Ascending aorta (tissue), 2 donors: Measurements from ENCODE around the gene OR8J1. TPM values are rescaled to one million over a fixed set of nuclear protein-coding genes. Genes with fewer than 3 reads are reported as not detected.
"Not testable (repeated sequence)": the region's sequence is repeated elsewhere in the genome, so short reads cannot be mapped to it uniquely, and the experiment has no call there.

Source experiments
- DNase-seq, 2 donors: peaks; one replicate each; pipeline ENCODE4 v3.0.0-alpha.2; 2019; ENCODE audit warnings: low spot score in 2 of 2
- H3K27ac ChIP-seq, 2 donors: fragments of 200-600 bp; sonication (generic); one replicate each; pipeline ENCODE4 v1.5.1; 2016 to 2017; ENCODE audit warnings: mild to moderate bottlenecking in 1 of 2
- H3K27me3 ChIP-seq: fragments of 200-600 bp; sonication (generic); one replicate; pipeline ENCODE4 v1.5.1; 2017
- H3K36me3 ChIP-seq, 2 donors: fragments of 200-600 bp; sonication (generic); one replicate each; pipeline ENCODE4 v1.5.1; 2016
- H3K4me1 ChIP-seq, 2 donors: fragments of 200-600 bp; sonication (generic); one replicate each; pipeline ENCODE4 v1.5.1; 2016 to 2017; ENCODE audit warnings: mild to moderate bottlenecking in 1 of 2
- H3K4me3 ChIP-seq, 2 donors: fragments of 200-600 bp; sonication (generic); one replicate each; pipeline ENCODE4 v1.5.1; 2016 to 2017; ENCODE audit warnings: mild to moderate bottlenecking in 1 of 2
- H3K9me3 ChIP-seq, 2 donors: fragments of 200-600 bp; sonication (generic); one replicate each; pipeline ENCODE4 v1.5.1; 2016
- intact Hi-C: fragments of 100-400 bp; cut with DNase I; formaldehyde crosslinking; loops from one replicate; pipeline ENCODE4 v1.15.1; 2023
- total RNA-seq: library from RNA; depleted of rRNA; stranded (reverse); fragments of >200 nt; gene quantifications from one replicate; pipeline ENCODE4 v1.1.0, GENCODE V29; 2016
- TF ChIP-seq, protein P1 (sequence below), 3 experiments: fragments of 200-600 bp in 2 of 3; fragments of 450-650 bp in 1 of 3; sonication (generic) in 2 of 3; IDR thresholded peaks; one replicate each; pipeline ENCODE4 v1.5.1; 2016 to 2019; ENCODE audit warnings: antibody characterized with exemption in 3 of 3, mild to moderate bottlenecking in 1 of 3, moderate library complexity in 1 of 3

Gene OR8J1
- total RNA-seq, 1 donor from 2014 or later, result not detected

DNA sequence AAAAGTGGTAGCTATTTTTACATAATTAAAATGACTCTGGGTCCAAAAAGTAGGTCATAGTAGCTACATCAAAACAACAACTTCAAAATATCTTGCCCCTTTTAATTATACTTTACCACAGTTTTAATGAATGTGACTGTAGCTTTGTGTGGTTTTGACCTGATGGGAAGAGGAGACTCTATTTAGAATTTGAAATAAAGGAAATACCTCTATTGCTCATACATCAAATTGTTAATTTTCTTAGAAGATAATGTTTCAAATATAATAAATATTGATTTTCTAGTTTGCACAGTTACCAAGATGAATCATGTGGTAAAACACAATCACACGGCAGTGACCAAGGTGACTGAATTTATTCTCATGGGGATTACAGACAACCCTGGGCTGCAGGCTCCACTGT is 8.4 kb upstream of the OR8J1 start, which contains the start of gene OR8K1:
Gene OR8K1 (plus strand): TSS at position 301 of the 400 bp plus-strand sequence. CDS start 0 bp downstream, at position 301.
- no peak within 1 kb of the TSS for H3K4me3 ChIP-seq
- intact Hi-C loops, result no loop called here
- no peaks in the 10 kb centered on the region for H3K36me3 ChIP-seq
- H3K27ac ChIP-seq, result no peak within 1 kb of the TSS
- no peaks in the 10 kb centered on the region for H3K9me3 ChIP-seq
- H3K27me3 ChIP-seq, result no peaks in the 10 kb centered on the region
- no peak for DNase-seq
- H3K4me1 ChIP-seq, result no peaks in the 10 kb centered on the region
- TF ChIP-seq, protein P1, sequence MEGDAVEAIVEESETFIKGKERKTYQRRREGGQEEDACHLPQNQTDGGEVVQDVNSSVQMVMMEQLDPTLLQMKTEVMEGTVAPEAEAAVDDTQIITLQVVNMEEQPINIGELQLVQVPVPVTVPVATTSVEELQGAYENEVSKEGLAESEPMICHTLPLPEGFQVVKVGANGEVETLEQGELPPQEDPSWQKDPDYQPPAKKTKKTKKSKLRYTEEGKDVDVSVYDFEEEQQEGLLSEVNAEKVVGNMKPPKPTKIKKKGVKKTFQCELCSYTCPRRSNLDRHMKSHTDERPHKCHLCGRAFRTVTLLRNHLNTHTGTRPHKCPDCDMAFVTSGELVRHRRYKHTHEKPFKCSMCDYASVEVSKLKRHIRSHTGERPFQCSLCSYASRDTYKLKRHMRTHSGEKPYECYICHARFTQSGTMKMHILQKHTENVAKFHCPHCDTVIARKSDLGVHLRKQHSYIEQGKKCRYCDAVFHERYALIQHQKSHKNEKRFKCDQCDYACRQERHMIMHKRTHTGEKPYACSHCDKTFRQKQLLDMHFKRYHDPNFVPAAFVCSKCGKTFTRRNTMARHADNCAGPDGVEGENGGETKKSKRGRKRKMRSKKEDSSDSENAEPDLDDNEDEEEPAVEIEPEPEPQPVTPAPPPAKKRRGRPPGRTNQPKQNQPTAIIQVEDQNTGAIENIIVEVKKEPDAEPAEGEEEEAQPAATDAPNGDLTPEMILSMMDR (IDR thresholded peaks at IDR 0.05), result no peak

DNA sequence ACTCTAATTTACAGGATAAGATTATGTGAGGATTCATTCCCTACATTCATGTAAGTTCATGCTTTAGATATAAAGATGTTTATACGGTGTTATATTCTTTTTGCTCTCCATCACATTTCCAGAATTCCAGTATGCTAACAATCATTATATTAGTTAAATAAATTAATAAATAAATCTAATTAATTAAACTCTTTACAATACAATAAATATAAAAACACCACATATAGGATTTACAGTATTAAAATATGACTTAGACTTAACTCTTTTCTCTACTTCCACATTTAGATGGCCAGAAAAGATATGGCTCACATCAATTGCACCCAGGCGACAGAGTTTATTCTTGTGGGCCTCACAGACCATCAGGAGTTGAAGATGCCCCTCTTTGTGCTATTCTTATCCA is 21.2 kb downstream of the OR8J1 start, which contains the start of gene OR8U1:
Gene OR8U1 (plus strand): TSS at position 301 of the 400 bp plus-strand sequence. CDS start 0 bp downstream, at position 301.
- intact Hi-C loops, result no loop called here
- Histone ChIP-seq H3K36me3 (no peaks in the 10 kb centered on the region), H3K27ac (no peak within 1 kb of the TSS), H3K4me1 (no peaks in the 10 kb centered on the region), H3K4me3 (no peak within 1 kb of the TSS), H3K9me3 (no peaks in the 10 kb centered on the region), H3K27me3 (no peaks in the 10 kb centered on the region)
- DNase-seq, result no peak
- TF ChIP-seq, protein P1 (IDR thresholded peaks at IDR 0.05), result no peak

DNA sequence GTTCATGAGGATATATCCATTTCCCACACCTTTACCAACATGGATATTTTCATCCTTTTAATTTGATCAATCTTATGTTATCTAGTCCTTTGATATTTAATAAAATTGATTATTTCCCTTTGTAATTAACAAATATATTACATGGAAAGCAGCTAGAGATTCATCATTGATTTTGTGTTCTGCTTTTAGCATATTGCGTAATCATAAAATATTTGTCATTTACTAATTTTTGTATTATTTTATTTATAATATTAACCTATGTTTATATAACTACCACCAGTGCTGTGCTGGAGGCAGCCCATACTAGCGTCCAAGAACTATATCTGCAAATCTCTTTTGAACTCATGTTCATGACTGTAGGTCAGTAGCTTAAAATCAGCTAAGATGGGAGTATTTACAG is 26.0 kb downstream of the OR8J1 start:
- no peaks in the 10 kb centered on the region for H3K9me3 ChIP-seq
- TF ChIP-seq, protein P1 (IDR thresholded peaks at IDR 0.05), result no peak
- H3K4me1 ChIP-seq, result no peaks in the 10 kb centered on the region
- DNase-seq, result no peak
- no peak overlapping the region for H3K27ac ChIP-seq
- intact Hi-C loops, result no loop called here
- no peaks in the 10 kb centered on the region for H3K36me3 ChIP-seq
- H3K27me3 ChIP-seq, result no peaks in the 10 kb centered on the region
- no peak overlapping the region for H3K4me3 ChIP-seq

DNA sequence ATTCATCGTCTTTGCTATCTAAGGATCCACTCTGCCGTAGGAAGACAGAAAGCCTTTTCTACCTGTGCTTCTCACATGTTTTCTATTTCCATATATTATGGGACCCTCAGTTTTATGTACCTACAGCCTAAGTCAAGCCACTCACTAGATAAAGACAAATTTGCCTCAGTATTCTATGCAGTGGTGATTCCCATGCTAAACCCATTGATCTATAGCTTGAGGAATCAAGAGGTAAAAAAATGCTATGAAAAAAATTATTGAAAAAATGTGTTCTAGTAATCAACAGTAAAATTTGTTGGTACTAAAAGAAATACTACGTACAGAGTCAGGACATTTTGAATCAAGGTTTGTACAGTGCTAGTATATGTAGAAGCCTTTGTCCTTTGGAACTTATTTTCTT is 40.3 kb downstream of the OR8J1 start:
- no peaks in the 10 kb centered on the region for H3K36me3 ChIP-seq
- TF ChIP-seq, protein P1 (IDR thresholded peaks at IDR 0.05), result no peak
- intact Hi-C loops, result no loop called here
- H3K27ac ChIP-seq, result no peak overlapping the region
- no peaks in the 10 kb centered on the region for H3K27me3 ChIP-seq
- no peak for DNase-seq
- H3K4me3 ChIP-seq, result no peak overlapping the region
- no peaks in the 10 kb centered on the region for H3K4me1 ChIP-seq
- no peaks in the 10 kb centered on the region for H3K9me3 ChIP-seq

DNA sequence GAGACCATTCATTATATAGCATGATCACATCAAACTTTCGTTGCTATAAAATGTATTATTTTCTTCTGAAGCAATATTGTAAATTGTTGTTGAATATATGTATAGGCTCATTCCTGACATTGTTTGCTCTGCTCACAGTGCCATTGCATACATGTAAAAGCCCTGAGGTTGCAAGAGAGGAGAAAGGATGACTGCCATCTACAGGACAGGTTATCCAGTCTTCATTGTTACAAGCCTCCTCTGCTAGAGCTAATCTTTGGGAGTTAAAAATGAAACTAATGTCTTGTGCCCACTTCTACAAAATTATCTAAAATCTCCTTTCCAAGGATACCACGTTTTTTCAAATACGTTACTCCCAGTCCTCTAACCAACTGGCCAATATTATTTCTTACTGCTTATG is 42.0 kb downstream of the OR8J1 start:
- no peaks in the 10 kb centered on the region for H3K9me3 ChIP-seq
- TF ChIP-seq, protein P1 (IDR thresholded peaks at IDR 0.05), result no peak
- DNase-seq, result no peak
- no peaks in the 10 kb centered on the region for H3K4me1 ChIP-seq
- no peaks in the 10 kb centered on the region for H3K36me3 ChIP-seq
- H3K27ac ChIP-seq, result no peak overlapping the region
- intact Hi-C loops, result no loop called here
- no peak overlapping the region for H3K4me3 ChIP-seq
- H3K27me3 ChIP-seq, result no peaks in the 10 kb centered on the region

DNA sequence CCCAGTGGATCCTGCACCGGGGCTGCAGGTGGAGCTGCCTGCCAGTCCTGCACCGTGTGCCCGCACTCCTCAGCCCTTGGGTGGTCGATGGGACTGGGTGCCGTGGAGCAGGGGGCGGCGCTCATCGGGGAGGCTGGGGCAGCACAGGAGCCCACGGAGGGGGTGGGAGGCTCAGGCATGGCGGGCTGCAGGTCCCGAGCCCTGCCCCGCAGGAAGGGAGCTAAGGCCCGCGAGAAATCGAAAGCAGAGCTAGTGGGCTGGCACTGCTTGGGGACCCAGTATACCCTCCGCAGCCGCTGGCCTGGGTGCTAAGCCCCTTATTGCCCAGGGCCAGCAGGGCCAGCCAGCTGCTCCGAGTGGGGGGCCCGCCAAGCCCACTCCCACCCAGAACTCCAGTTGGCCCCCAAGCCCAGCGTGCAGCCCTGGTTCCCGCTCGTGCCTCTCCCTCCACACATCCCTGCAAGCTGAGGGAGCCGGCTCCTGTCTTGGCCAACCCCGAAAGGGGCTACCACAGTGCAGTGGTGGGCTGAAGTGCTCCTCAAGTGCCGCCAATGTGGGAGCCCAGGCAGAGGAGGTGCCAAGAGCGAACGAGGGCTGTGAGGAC is 47.9 kb downstream of the OR8J1 start:
- H3K4me1 ChIP-seq, intact Hi-C loops, H3K4me3 ChIP-seq, DNase-seq, H3K27ac ChIP-seq, H3K9me3 ChIP-seq, H3K36me3 ChIP-seq, H3K27me3 ChIP-seq: not testable (repeated sequence)
